HL-60 (cell line): Measurements from ENCODE around the gene ZNF384.

Source experiments
- DNase-seq, 2 experiments: peaks; one replicate each; pipeline ENCODE4 v3.0.0-alpha.2; 2010 to 2020; ENCODE audit warnings: low read depth in 1 of 2, low spot score in 1 of 2
- H3K27ac ChIP-seq: fragments of 250-450 bp; sonication (Bioruptor Pico); replicated peaks from 2 replicates; pipeline ENCODE4 v1.5.1; 2020; ENCODE audit warnings: mild to moderate bottlenecking, moderate library complexity
- H3K27me3 ChIP-seq: fragments of 250-450 bp; sonication (Bioruptor Pico); 2 replicates; pipeline ENCODE4 v1.5.1; 2021; ENCODE audit warnings: mild to moderate bottlenecking, moderate library complexity; ENCODE audit not compliant: insufficient read depth, poor library complexity, severe bottlenecking
- H3K4me3 ChIP-seq: replicated peaks from 2 replicates; pipeline ENCODE4 v1.5.1; 2011; ENCODE audit warnings: mild to moderate bottlenecking, control low read depth, low read length; ENCODE audit not compliant: insufficient read depth
- GABPA ChIP-seq: IDR thresholded peaks from 2 replicates; pipeline ENCODE4 v1.6.1; 2012; ENCODE audit warnings: low read depth
- POLR2AphosphoS5 ChIP-seq: IDR thresholded peaks from 2 replicates; pipeline ENCODE4 v1.6.1; 2012; ENCODE audit warnings: low read depth
- REST ChIP-seq: IDR thresholded peaks from 2 replicates; pipeline ENCODE4 v1.6.1; 2012; ENCODE audit warnings: low read depth; ENCODE audit not compliant: insufficient replicate concordance
- SPI1 ChIP-seq: IDR thresholded peaks from 2 replicates; pipeline ENCODE4 v1.6.1; 2012; ENCODE audit warnings: low read depth, mild to moderate bottlenecking, borderline replicate concordance
- TF ChIP-seq, protein P1 (sequence below): IDR thresholded peaks from one replicate; pipeline ENCODE4 v1.5.1; 2011; ENCODE audit warnings: low read length, control low read depth, inconsistent platforms; ENCODE audit not compliant: insufficient read depth

ZNF384 gene

DNA sequence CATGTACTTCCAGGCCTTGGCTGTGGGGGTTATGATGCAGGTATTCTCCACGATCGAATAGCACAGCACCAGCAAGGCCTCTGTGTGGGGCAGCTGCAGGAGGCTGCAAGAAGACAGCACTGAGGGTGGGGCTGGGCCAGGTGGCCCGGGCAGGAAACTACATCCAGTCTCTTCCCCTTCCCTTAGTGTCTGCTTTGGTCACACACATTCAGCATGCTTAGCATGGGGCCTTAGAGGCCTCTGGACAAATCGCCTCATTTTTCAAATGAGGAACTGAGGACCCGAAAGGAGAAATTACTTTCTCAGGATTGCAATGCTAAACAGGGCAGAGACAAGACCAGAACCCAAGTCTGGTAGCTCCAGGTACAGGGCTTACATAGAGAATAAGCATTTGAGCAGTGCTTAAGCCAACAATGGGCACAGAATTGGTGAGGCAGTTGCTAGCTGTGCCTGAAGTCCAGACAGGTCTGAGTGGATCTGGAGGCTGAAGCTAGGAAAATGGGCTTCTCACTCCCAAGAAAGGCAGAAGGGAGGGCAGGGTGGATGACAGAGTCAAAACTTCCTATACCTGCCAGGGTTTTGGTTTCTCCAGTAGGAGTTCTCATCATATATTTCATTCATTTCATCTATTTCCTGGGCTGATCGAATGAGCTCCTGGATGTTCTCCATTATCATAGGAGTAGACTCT, 45.5 kb downstream of the ZNF384 start:
- Histone ChIP-seq H3K27me3 (no peaks in the 10 kb centered on the region), H3K4me3 (no peak overlapping the region), H3K27ac (peak overlapping the region; percentile 86)
- peak; percentile 60 to 82 for DNase-seq
- no peak for TF ChIP-seq REST
- TF ChIP-seq SPI1, result peak; percentile 92

GRCh38 chr12:6641131-6641530, 48.0 kb downstream of the ZNF384 start:
- Histone ChIP-seq H3K27ac (no peak overlapping the region), H3K27me3 (no peaks in the 10 kb centered on the region), H3K4me3 (no peak overlapping the region)
- TF ChIP-seq GABPA (no peak), REST (no peak), SPI1 (no peak), POLR2AphosphoS5 (no peak)
- TF ChIP-seq, protein P1, sequence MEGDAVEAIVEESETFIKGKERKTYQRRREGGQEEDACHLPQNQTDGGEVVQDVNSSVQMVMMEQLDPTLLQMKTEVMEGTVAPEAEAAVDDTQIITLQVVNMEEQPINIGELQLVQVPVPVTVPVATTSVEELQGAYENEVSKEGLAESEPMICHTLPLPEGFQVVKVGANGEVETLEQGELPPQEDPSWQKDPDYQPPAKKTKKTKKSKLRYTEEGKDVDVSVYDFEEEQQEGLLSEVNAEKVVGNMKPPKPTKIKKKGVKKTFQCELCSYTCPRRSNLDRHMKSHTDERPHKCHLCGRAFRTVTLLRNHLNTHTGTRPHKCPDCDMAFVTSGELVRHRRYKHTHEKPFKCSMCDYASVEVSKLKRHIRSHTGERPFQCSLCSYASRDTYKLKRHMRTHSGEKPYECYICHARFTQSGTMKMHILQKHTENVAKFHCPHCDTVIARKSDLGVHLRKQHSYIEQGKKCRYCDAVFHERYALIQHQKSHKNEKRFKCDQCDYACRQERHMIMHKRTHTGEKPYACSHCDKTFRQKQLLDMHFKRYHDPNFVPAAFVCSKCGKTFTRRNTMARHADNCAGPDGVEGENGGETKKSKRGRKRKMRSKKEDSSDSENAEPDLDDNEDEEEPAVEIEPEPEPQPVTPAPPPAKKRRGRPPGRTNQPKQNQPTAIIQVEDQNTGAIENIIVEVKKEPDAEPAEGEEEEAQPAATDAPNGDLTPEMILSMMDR, result no peak
- no peak for DNase-seq

GRCh38 chr12:6640497-6640896, 48.7 kb downstream of the ZNF384 start:
- Histone ChIP-seq H3K27ac (no peak overlapping the region), H3K27me3 (no peaks in the 10 kb centered on the region), H3K4me3 (no peak overlapping the region)
- DNase-seq, result no peak
- TF ChIP-seq SPI1, result no peak
- TF ChIP-seq, protein P1, result no peak
- no peak for TF ChIP-seq REST
- no peak for TF ChIP-seq POLR2AphosphoS5
- no peak for TF ChIP-seq GABPA
